HepG2 (cell line): Measurements from ENCODE around the gene DNAJC4.

Source experiments
- CHD4 ChIP-seq: fragments of 200-600 bp; sonication (generic); IDR thresholded peaks from 2 replicates; pipeline ENCODE4 v1.7.0; 2017; ENCODE audit warnings: mild to moderate bottlenecking, low read length, borderline replicate concordance
- EP300 ChIP-seq, 3 experiments: sonication (generic) in 1 of 3; formaldehyde crosslinking in 1 of 3; IDR thresholded peaks; 2 replicates each; pipeline versions ENCODE4 v1.5.1 to v1.6.1; 2011 to 2020; ENCODE audit warnings: low read depth in 2 of 3, low read length in 2 of 3, borderline replicate concordance in 1 of 3, improper control_type of control experiment in 1 of 3, mild to moderate bottlenecking in 1 of 3, missing genetic modification reagents in 1 of 3, moderate library complexity in 1 of 3
- EZH2 ChIP-seq: conservative IDR thresholded peaks from 2 replicates; pipeline ENCODE4 v1.6.1; 2012; ENCODE audit warnings: mild to moderate bottlenecking, low read depth, low read length, moderate library complexity
- KIAA2018 ChIP-seq: sonication (generic); formaldehyde crosslinking; IDR thresholded peaks from 2 replicates; pipeline ENCODE4 v1.5.0; 2020; ENCODE audit warnings: mild to moderate bottlenecking, missing genetic modification reagents, borderline replicate concordance
- TRIM24 ChIP-seq: sonication (generic); formaldehyde crosslinking; IDR thresholded peaks from 2 replicates; pipeline ENCODE4 v1.8.0; 2022; ENCODE audit warnings: mild to moderate bottlenecking, missing genetic modification reagents
- U2AF1 ChIP-seq: fragments of 200-400 bp; formaldehyde crosslinking; optimal IDR thresholded peaks from 2 replicates; pipeline ENCODE3; 2017; ENCODE audit warnings: mild to moderate bottlenecking, low read depth, low read length
- U2AF2 ChIP-seq: fragments of 200-400 bp; formaldehyde crosslinking; IDR thresholded peaks from 2 replicates; pipeline ENCODE4 v1.6.1; 2017; ENCODE audit warnings: low read depth, mild to moderate bottlenecking, low read length
- YY1 ChIP-seq: IDR thresholded peaks from 2 replicates; pipeline ENCODE4 v1.6.1; 2011; ENCODE audit warnings: low read length, low read depth, moderate library complexity, mild to moderate bottlenecking; ENCODE audit not compliant: insufficient read depth, insufficient replicate concordance
- ZNF501 ChIP-seq: sonication (generic); formaldehyde crosslinking; IDR thresholded peaks from 2 replicates; pipeline ENCODE4 v1.5.1; 2020; ENCODE audit warnings: mild to moderate bottlenecking, moderate library complexity, missing genetic modification reagents
- TF ChIP-seq, protein P1 (sequence below): sonication (generic); formaldehyde crosslinking; IDR thresholded peaks from 2 replicates; pipeline ENCODE4 v1.9.0; 2022; ENCODE audit warnings: low read depth, missing genetic modification reagents
- TF ChIP-seq, protein P2 (sequence below): sonication (generic); formaldehyde crosslinking; IDR thresholded peaks from 2 replicates; pipeline ENCODE4 v1.5.0; 2020; ENCODE audit warnings: mild to moderate bottlenecking, missing genetic modification reagents, moderate library complexity
- TF ChIP-seq, protein P3 (sequence below): IDR thresholded peaks from 2 replicates; pipeline ENCODE4 v1.6.1; 2016; ENCODE audit warnings: missing genetic modification reagents, missing compliant biosample characterization

GRCh38 chr11:64208086-64208795, 22.1 kb upstream of the DNAJC4 start:
- TF ChIP-seq U2AF1 (no peak), ZNF501 (CRISPR knock-in tag) (no peak), U2AF2 (no peak), TRIM24 (no peak), EP300 (IDR thresholded peaks at IDR 0.05; ENCODE audit: low read depth in 2 of 2, low read length in 2 of 2) (no peak), EP300 (CRISPR knock-in tag; IDR thresholded peaks at IDR 0.05; ENCODE audit: borderline replicate concordance) (no peak), YY1 (no peak), EZH2 (no peak), CHD4 (no peak), KIAA2018 (CRISPR knock-in tag) (no peak)
- TF ChIP-seq, protein P1, sequence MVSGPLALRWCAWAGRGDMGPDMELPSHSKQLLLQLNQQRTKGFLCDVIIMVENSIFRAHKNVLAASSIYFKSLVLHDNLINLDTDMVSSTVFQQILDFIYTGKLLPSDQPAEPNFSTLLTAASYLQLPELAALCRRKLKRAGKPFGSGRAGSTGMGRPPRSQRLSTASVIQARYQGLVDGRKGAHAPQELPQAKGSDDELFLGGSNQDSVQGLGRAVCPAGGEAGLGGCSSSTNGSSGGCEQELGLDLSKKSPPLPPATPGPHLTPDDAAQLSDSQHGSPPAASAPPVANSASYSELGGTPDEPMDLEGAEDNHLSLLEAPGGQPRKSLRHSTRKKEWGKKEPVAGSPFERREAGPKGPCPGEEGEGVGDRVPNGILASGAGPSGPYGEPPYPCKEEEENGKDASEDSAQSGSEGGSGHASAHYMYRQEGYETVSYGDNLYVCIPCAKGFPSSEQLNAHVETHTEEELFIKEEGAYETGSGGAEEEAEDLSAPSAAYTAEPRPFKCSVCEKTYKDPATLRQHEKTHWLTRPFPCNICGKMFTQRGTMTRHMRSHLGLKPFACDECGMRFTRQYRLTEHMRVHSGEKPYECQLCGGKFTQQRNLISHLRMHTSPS: no peak
- TF ChIP-seq, protein P2, sequence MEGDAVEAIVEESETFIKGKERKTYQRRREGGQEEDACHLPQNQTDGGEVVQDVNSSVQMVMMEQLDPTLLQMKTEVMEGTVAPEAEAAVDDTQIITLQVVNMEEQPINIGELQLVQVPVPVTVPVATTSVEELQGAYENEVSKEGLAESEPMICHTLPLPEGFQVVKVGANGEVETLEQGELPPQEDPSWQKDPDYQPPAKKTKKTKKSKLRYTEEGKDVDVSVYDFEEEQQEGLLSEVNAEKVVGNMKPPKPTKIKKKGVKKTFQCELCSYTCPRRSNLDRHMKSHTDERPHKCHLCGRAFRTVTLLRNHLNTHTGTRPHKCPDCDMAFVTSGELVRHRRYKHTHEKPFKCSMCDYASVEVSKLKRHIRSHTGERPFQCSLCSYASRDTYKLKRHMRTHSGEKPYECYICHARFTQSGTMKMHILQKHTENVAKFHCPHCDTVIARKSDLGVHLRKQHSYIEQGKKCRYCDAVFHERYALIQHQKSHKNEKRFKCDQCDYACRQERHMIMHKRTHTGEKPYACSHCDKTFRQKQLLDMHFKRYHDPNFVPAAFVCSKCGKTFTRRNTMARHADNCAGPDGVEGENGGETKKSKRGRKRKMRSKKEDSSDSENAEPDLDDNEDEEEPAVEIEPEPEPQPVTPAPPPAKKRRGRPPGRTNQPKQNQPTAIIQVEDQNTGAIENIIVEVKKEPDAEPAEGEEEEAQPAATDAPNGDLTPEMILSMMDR: no peak
- TF ChIP-seq, protein P3, sequence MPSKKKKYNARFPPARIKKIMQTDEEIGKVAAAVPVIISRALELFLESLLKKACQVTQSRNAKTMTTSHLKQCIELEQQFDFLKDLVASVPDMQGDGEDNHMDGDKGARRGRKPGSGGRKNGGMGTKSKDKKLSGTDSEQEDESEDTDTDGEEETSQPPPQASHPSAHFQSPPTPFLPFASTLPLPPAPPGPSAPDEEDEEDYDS (CRISPR knock-in tag): no peak
